H1 (cell line): Measurements from ENCODE around the gene SNX24. TPM values are rescaled to one million over a fixed set of nuclear protein-coding genes. Genes with fewer than 3 reads are reported as not detected.

Experiments used
- CTCF ChIA-PET: fragments of 300-600 bp; sonication (Branson Sonifier 250); formaldehyde crosslinking; loops from one replicate; lab custom pipeline; 2021; ENCODE audit not compliant: partially characterized antibody; lab: Charles Lee
- POLR2A ChIA-PET: fragments of 300-600 bp; sonication (Branson Sonifier 250); formaldehyde crosslinking; loops from one replicate; lab custom pipeline; 2021; ENCODE audit warnings: inconsistent platforms; ENCODE audit not compliant: partially characterized antibody; lab: Charles Lee
- DNase-seq, 2 experiments: peaks; one replicate each; pipeline versions ENCODE4 v3.0.0 to v3.0.0-alpha.2; 2010 to 2022; ENCODE audit warnings: low spot score in 2 of 2, low read depth in 1 of 2, mixed read lengths in 1 of 2
- FAIRE-seq: peaks from 2 replicates; lab custom pipeline; 2011; peaks lifted over from hg19 to GRCh38; lab: Jason Lieb, UNC
- H2AFZ ChIP-seq: 2 replicates; pipeline ENCODE4 v1.8.1; 2012; ENCODE audit warnings: low read length, inconsistent platforms
- H2AK5ac ChIP-seq: 2 replicates; pipeline ENCODE4 v1.6.1; 2013; ENCODE audit warnings: low read depth, low read length
- H2BK120ac ChIP-seq: replicated peaks from 2 replicates; pipeline ENCODE3; 2013; ENCODE audit warnings: low read depth, low read length, inconsistent platforms
- H2BK12ac ChIP-seq: 2 replicates; pipeline ENCODE4 v1.6.1; 2013; ENCODE audit warnings: low read depth, low read length
- H2BK15ac ChIP-seq: 2 replicates; pipeline ENCODE4 v1.6.1; 2013; ENCODE audit warnings: low read length
- H2BK20ac ChIP-seq: 2 replicates; pipeline ENCODE4 v1.6.1; 2013; ENCODE audit warnings: low read length
- H2BK5ac ChIP-seq: 2 replicates; pipeline ENCODE4 v1.6.1; 2013; ENCODE audit warnings: low read depth, low read length
- H3K14ac ChIP-seq: 2 replicates; pipeline ENCODE4 v1.6.1; 2013; ENCODE audit warnings: inconsistent platforms; ENCODE audit not compliant: insufficient read length
- H3K18ac ChIP-seq: 2 replicates; pipeline ENCODE4 v1.6.1; 2013; ENCODE audit warnings: low read length; ENCODE audit errors: extremely low read depth
- H3K23ac ChIP-seq: 2 replicates; pipeline ENCODE4 v1.6.1; 2013; ENCODE audit warnings: inconsistent platforms; ENCODE audit not compliant: insufficient read length
- H3K23me2 ChIP-seq: 2 replicates; pipeline ENCODE4 v1.6.1; 2013; ENCODE audit warnings: low read depth, low read length
- H3K27ac ChIP-seq: 2 replicates; pipeline ENCODE4 v1.6.1; 2011; ENCODE audit warnings: low read depth, low read length, inconsistent platforms
- H3K27me3 ChIP-seq, 4 experiments: replicated peaks in 1 of 4; 1 replicate in 1 of 4; 2 replicates in 3 of 4; pipeline versions ENCODE4 v1.6.1 to v1.8.1; 2011 to 2013; ENCODE audit warnings: low read length in 3 of 4, mild to moderate bottlenecking in 3 of 4, inconsistent platforms in 2 of 4, mixed read lengths in 2 of 4, moderate library complexity in 1 of 4; ENCODE audit not compliant: control insufficient read depth in 3 of 4, insufficient read depth in 3 of 4; ENCODE audit errors: extremely low read depth in 1 of 4
- H3K36me3 ChIP-seq, 4 experiments: 2 replicates each; pipeline versions ENCODE4 v1.6.1 to v1.8.1; 2011 to 2013; ENCODE audit warnings: mild to moderate bottlenecking in 4 of 4, low read length in 3 of 4, moderate library complexity in 2 of 4, control low read depth in 1 of 4, inconsistent platforms in 1 of 4; ENCODE audit not compliant: insufficient read depth in 4 of 4, control insufficient read depth in 2 of 4
- H3K4ac ChIP-seq: replicated peaks from 2 replicates; pipeline ENCODE3; 2013; ENCODE audit warnings: low read length, low read depth, mixed read lengths, inconsistent platforms; ENCODE audit not compliant: insufficient read length
- H3K4me1 ChIP-seq, 4 experiments: replicated peaks in 1 of 4; 1 replicate in 1 of 4; 2 replicates in 3 of 4; pipeline versions ENCODE4 v1.6.1 to v1.8.1; 2011 to 2013; ENCODE audit warnings: low read length in 3 of 4, inconsistent platforms in 2 of 4, mixed read lengths in 1 of 4; ENCODE audit not compliant: insufficient read depth in 4 of 4, control insufficient read depth in 3 of 4
- H3K4me2 ChIP-seq, 2 experiments: 2 replicates each; pipeline versions ENCODE4 v1.6.1 to v1.8.1; 2011 to 2013; ENCODE audit warnings: low read depth in 2 of 2, low read length in 2 of 2, control low read depth in 1 of 2, inconsistent platforms in 1 of 2, mild to moderate bottlenecking in 1 of 2; ENCODE audit not compliant: insufficient read depth in 1 of 2
- H3K4me3 ChIP-seq, 4 experiments: fragments of 200-600, 300-600 bp in 1 of 4; sonication (generic), shearing (Covaris generic), sonication (Bioruptor Twin) in 1 of 4; 2 replicates each; pipeline versions ENCODE4 v1.5.1 to v1.8.1; 2011 to 2016; ENCODE audit warnings: low read length in 4 of 4, low read depth in 3 of 4, control low read depth in 2 of 4, inconsistent platforms in 2 of 4, mild to moderate bottlenecking in 2 of 4, mixed read lengths in 1 of 4, moderate library complexity in 1 of 4; ENCODE audit not compliant: insufficient read depth in 2 of 4; ENCODE audit errors: extremely low read depth in 1 of 4
- H3K56ac ChIP-seq: replicated peaks from 2 replicates; pipeline ENCODE3; 2013; ENCODE audit warnings: low read depth, mild to moderate bottlenecking, mixed read lengths, low read length, inconsistent platforms; ENCODE audit not compliant: insufficient read length
- H3K79me1 ChIP-seq: 2 replicates; pipeline ENCODE4 v1.6.1; 2013; ENCODE audit warnings: low read depth, low read length, control low read depth
- H3K79me2 ChIP-seq, 2 experiments: 2 replicates each; pipeline versions ENCODE4 v1.6.1 to v1.8.1; 2012 to 2013; ENCODE audit warnings: low read length in 2 of 2, mild to moderate bottlenecking in 2 of 2, inconsistent platforms in 1 of 2; ENCODE audit not compliant: insufficient read depth in 2 of 2, control insufficient read depth in 1 of 2
- H3K9ac ChIP-seq, 4 experiments: replicated peaks in 1 of 4; 1 replicate in 1 of 4; 2 replicates in 3 of 4; pipeline versions ENCODE4 v1.6.1 to v1.8.1; 2011 to 2013; ENCODE audit warnings: low read depth in 3 of 4, low read length in 3 of 4, control low read depth in 2 of 4, mild to moderate bottlenecking in 2 of 4, moderate library complexity in 2 of 4, inconsistent platforms in 1 of 4; ENCODE audit errors: extremely low read depth in 1 of 4
- H3K9me3 ChIP-seq, 2 experiments: 2 replicates each; pipeline versions ENCODE4 v1.6.1 to v1.8.1; 2012 to 2013; ENCODE audit warnings: mild to moderate bottlenecking in 2 of 2, moderate library complexity in 2 of 2, control low read depth in 1 of 2, inconsistent platforms in 1 of 2, low read depth in 1 of 2, low read length in 1 of 2, mixed read lengths in 1 of 2; ENCODE audit not compliant: insufficient read depth in 2 of 2
- H4K20me1 ChIP-seq, 2 experiments: replicated peaks in 1 of 2; 2 replicates each; pipeline versions ENCODE3 to v1.8.1; 2011 to 2013; ENCODE audit warnings: inconsistent platforms in 2 of 2, low read length in 2 of 2, mild to moderate bottlenecking in 1 of 2; ENCODE audit not compliant: insufficient read depth in 2 of 2, control insufficient read depth in 1 of 2
- H4K5ac ChIP-seq: 2 replicates; pipeline ENCODE4 v1.6.1; 2013; ENCODE audit warnings: low read length, low read depth, mixed read lengths, inconsistent platforms; ENCODE audit not compliant: insufficient read length
- H4K8ac ChIP-seq: 2 replicates; pipeline ENCODE4 v1.8.0; 2013; ENCODE audit warnings: mild to moderate bottlenecking, moderate library complexity, low read length, inconsistent platforms; ENCODE audit not compliant: insufficient read depth; ENCODE audit errors: extremely low read depth
- H4K91ac ChIP-seq: replicated peaks from 2 replicates; pipeline ENCODE3; 2013; ENCODE audit warnings: low read length, mixed read lengths, inconsistent platforms; ENCODE audit not compliant: insufficient read length
- ASH2L ChIP-seq: fragments of 200-600, 300-600 bp; sonication (generic); IDR thresholded peaks from one replicate; pipeline ENCODE4 v1.7.1; 2017; ENCODE audit warnings: low read length
- BCL11A ChIP-seq, 2 experiments: IDR thresholded peaks; one replicate each; pipeline ENCODE4 v1.6.1; 2011; ENCODE audit warnings: low read depth in 2 of 2, low read length in 2 of 2, mild to moderate bottlenecking in 2 of 2
- CBX8 ChIP-seq: fragments of 300-800, 300-1000 bp; sonication (generic); IDR thresholded peaks from 2 replicates; pipeline ENCODE4 v1.7.1; 2016; ENCODE audit warnings: low read depth, low read length, borderline replicate concordance
- CEBPB ChIP-seq: IDR thresholded peaks from 2 replicates; pipeline ENCODE4 v1.6.1; 2012; ENCODE audit warnings: low read depth, low read length
- FOSL1 ChIP-seq: IDR thresholded peaks from 2 replicates; pipeline ENCODE4 v1.6.1; 2011; ENCODE audit warnings: mild to moderate bottlenecking, low read depth, low read length, moderate library complexity; ENCODE audit not compliant: insufficient read depth
- HDAC6 ChIP-seq: IDR thresholded peaks from one replicate; pipeline ENCODE4 v1.7.1; 2012; ENCODE audit warnings: low read depth, mild to moderate bottlenecking, inconsistent platforms, low read length, moderate library complexity
- KDM1A ChIP-seq: fragments of 200-600, 300-600 bp; sonication (generic); IDR thresholded peaks from 2 replicates; pipeline ENCODE4 v1.7.1; 2016; ENCODE audit warnings: mild to moderate bottlenecking, low read length, borderline replicate concordance
- NANOG ChIP-seq: IDR thresholded peaks from 2 replicates; pipeline ENCODE4 v1.6.1; 2011; ENCODE audit warnings: low read length, low read depth, mild to moderate bottlenecking, inconsistent platforms; ENCODE audit not compliant: insufficient read depth, poor library complexity, severe bottlenecking
- POLR2A ChIP-seq, 2 experiments: IDR thresholded peaks; 1 replicate in 1 of 2; 2 replicates in 1 of 2; pipeline ENCODE4 v1.6.1; 2011; ENCODE audit warnings: low read depth in 2 of 2, low read length in 2 of 2, mild to moderate bottlenecking in 2 of 2; ENCODE audit errors: control extremely low read depth in 1 of 2
- SIRT6 ChIP-seq: IDR thresholded peaks from one replicate; pipeline ENCODE4 v1.7.1; 2012; ENCODE audit warnings: low read length, inconsistent platforms
- SP2 ChIP-seq: IDR thresholded peaks from 2 replicates; pipeline ENCODE4 v1.6.1; 2012; ENCODE audit warnings: mild to moderate bottlenecking, low read length, inconsistent platforms
- SUZ12 ChIP-seq: fragments of 200-600 bp; sonication (generic); IDR thresholded peaks from 2 replicates; pipeline ENCODE4 v1.6.1; 2012; ENCODE audit warnings: mild to moderate bottlenecking, inconsistent platforms, low read length, moderate library complexity, mixed read lengths
- TCF12 ChIP-seq: IDR thresholded peaks from 2 replicates; pipeline ENCODE4 v1.6.1; 2011; ENCODE audit warnings: low read depth, mild to moderate bottlenecking, low read length
- TEAD4 ChIP-seq: IDR thresholded peaks from 2 replicates; pipeline ENCODE4 v1.6.1; 2012; ENCODE audit warnings: low read depth, low read length, inconsistent platforms, mixed read lengths
- WGBS, 2 experiments: shearing (Covaris generic) in 1 of 2; methylation state at CpG; one replicate each; pipeline versions ENCODE4 v1.1.6 to v1.1.7; 2013 to 2015; ENCODE audit warnings: low lambda C conversion rate in 2 of 2, mixed read lengths in 2 of 2, inconsistent platforms in 1 of 2, low coverage in 1 of 2, missing lambda C conversion rate in 1 of 2; ENCODE audit not compliant: insufficient replicate concordance in 2 of 2, insufficient coverage in 1 of 2, insufficient read length in 1 of 2; ENCODE audit errors: extremely low coverage in 1 of 2, missing lambda C conversion rate in 1 of 2; 5-methylcytosine and 5-hydroxymethylcytosine counted together
- polyA plus RNA-seq, 7 experiments: library from polyadenylated mRNA; depleted of rRNA in 3 of 7; stranded (reverse) in 5 of 7; unstranded in 2 of 7; fragments of >200 nt in 5 of 7; fragments of 200-250 nt in 2 of 7; gene quantifications; 1 replicate in 5 of 7; 2 replicates in 1 of 7; 4 replicates in 1 of 7; pipeline versions ENCODE4 v1.2.1 to v1.2.3, GENCODE V29; 2011 to 2013; ENCODE audit warnings: missing spikeins in 2 of 7, mixed read lengths in 2 of 7
- total RNA-seq: library from RNA; stranded (reverse); fragmentation: NEBNext Ultra II Directional; extraction: Animal tissue kit (Norgen Biotek cat#: 25700); gene quantifications from 2 replicates; pipeline ENCODE4 v1.2.1, GENCODE V29; 2021

The SNX24 gene
- total and polyA plus RNA-seq, 2 of the 8 experiments (the other 6 are each of a cell fraction or from before 2014, with no cell fraction given), result 7.3 to 14.3 TPM

GRCh38 chr5:122909470-122910100 is 64.2 kb downstream of the SNX24 start:
- Histone ChIP-seq H2BK120ac (no peak overlapping the region), H3K4ac (no peak overlapping the region)
- WGBS, 2 experiments, result 89% methylated on average over 5 of the region's 5 CpGs; no CpG with 5 or more reads in 1 of the 2 experiments
- TF ChIP-seq HDAC6 (no peak), ASH2L (no peak), FOSL1 (no peak), NANOG (no peak), SP2 (no peak), CBX8 (no peak), CEBPB (no peak), KDM1A (no peak), SUZ12 (no peak), TEAD4 (no peak), SIRT6 (no peak), TCF12 (no peak), POLR2A (IDR thresholded peaks at IDR 0.05; ENCODE audit: control extremely low read depth in 1 of 2, low read depth in 2 of 2, low read length in 2 of 2) (no peak), BCL11A (IDR thresholded peaks at IDR 0.05; ENCODE audit: low read depth in 2 of 2, low read length in 2 of 2) (no peak)

More at GRCh38 chr5:122909470-122910100, 64.2 kb downstream of the SNX24 start:
- no peak overlapping the region for H2BK15ac ChIP-seq
- no peaks in the 10 kb centered on the region for H3K79me1 ChIP-seq
- no peaks in the 10 kb centered on the region for H3K79me2 ChIP-seq
- no peaks in the 10 kb centered on the region for H3K36me3 ChIP-seq
- no peak overlapping the region for H4K8ac ChIP-seq
- H3K4me3 ChIP-seq, result no peak overlapping the region
- H2AK5ac ChIP-seq, result no peak overlapping the region
- no peak overlapping the region for H3K27ac ChIP-seq
- no peak overlapping the region for H2BK5ac ChIP-seq
- H4K5ac ChIP-seq, result no peak overlapping the region
- H4K20me1 ChIP-seq, result no peaks in the 10 kb centered on the region
- H3K56ac ChIP-seq, result no peak overlapping the region
- H3K4me2 ChIP-seq, result no peak overlapping the region
- POLR2A ChIA-PET, result no interaction called here
- DNase-seq (no peak), FAIRE-seq (no peak)
- no peaks in the 10 kb centered on the region for H3K23me2 ChIP-seq
- no peak overlapping the region for H3K14ac ChIP-seq
- no peaks in the 10 kb centered on the region for H3K4me1 ChIP-seq
- H3K27me3 ChIP-seq, result no peaks in the 10 kb centered on the region
- no peak overlapping the region for H4K91ac ChIP-seq
- no peak overlapping the region for H2AFZ ChIP-seq
- H3K18ac ChIP-seq, result no peak overlapping the region
- H2BK20ac ChIP-seq, result no peak overlapping the region
- no peak overlapping the region for H2BK12ac ChIP-seq
- H3K9me3 ChIP-seq, result peaks cover 0 to 8% of the 10 kb centered on the region in 2 experiments; a peak in 1 of 4 replicates
- H3K23ac ChIP-seq, result no peak overlapping the region
- CTCF ChIA-PET, result interaction anchor here (0.5 to 1.5 kb wide), 6 partner anchors 11 to 889 kb away, joined by 3 to 4 read pairs (median 3); no protein-coding TSS in a partner anchor
- no peak overlapping the region for H3K9ac ChIP-seq
